GM12891 (cell line): ENCODE results near the gene NFATC2.

Experiments
- PAX5 ChIP-seq: IDR thresholded peaks from 2 replicates; pipeline ENCODE4 v1.6.1; 2011; ENCODE audit warnings: low read length, moderate library complexity, mild to moderate bottlenecking; ENCODE audit not compliant: insufficient read depth, severe bottlenecking
- POLR2A ChIP-seq: IDR thresholded peaks from 2 replicates; pipeline ENCODE4 v1.6.1; 2011; ENCODE audit warnings: low read depth, low read length, control low read depth
- POLR2AphosphoS5 ChIP-seq: IDR thresholded peaks from 2 replicates; pipeline ENCODE4 v1.6.1; 2011; ENCODE audit warnings: low read depth, low read length, control low read depth
- POU2F2 ChIP-seq: IDR thresholded peaks from 2 replicates; pipeline ENCODE4 v1.6.1; 2011; ENCODE audit warnings: low read depth, mild to moderate bottlenecking, control low read depth, low read length, moderate library complexity
- SPI1 ChIP-seq: IDR thresholded peaks from 2 replicates; pipeline ENCODE4 v1.6.1; 2011; ENCODE audit warnings: low read depth, low read length, control low read depth
- TAF1 ChIP-seq: IDR thresholded peaks from 2 replicates; pipeline ENCODE4 v1.6.1; 2011; ENCODE audit warnings: low read depth, low read length, control low read depth

DNA sequence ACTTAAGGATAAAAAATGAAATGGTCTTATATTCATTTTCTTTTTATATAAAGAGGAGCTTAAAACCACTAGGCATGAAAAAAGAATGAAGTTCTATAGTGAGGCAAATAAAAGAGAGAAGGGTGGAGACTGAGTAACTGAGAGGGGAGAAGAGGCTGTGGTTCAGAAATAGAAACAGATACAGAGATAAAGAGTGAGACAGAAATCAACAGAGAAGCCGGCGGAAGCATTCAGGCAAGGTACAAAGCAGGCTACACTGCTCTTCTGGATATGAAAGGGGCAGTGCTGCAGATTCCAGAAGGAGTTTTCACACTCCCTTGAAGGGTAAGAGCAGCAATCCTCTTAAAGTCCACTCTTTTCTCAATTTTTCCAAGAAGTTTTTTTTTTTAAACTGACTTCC, 29.9 kb downstream of the NFATC2 start:
- TF ChIP-seq POLR2A = no peak
- no peak for TF ChIP-seq POLR2AphosphoS5
- no peak for TF ChIP-seq TAF1
- no peak for TF ChIP-seq SPI1
- TF ChIP-seq PAX5 = no peak
- no peak for TF ChIP-seq POU2F2
